Measurements from ENCODE around the gene BTBD7. TPM values are rescaled to one million over a fixed set of nuclear protein-coding genes. Genes with fewer than 3 reads are reported as not detected.

BTBD7 gene
- total and polyA plus RNA-seq, 7 experiments from 2014 or later = 7.5 to 31.7 (median 25.6) TPM

- Histone ChIP-seq H3K36me3 (ENCODE audit: control insufficient read depth in 2 of 3, insufficient read depth in 3 of 3, low read length in 3 of 3) (no peaks in the 10 kb centered on the region), H3K27ac (ENCODE audit: low read depth, low read length) (no peak overlapping the region), H3K4me3 (ENCODE audit: low read length) (no peak overlapping the region), H3K4me1 (ENCODE audit: control insufficient read depth in 2 of 2, insufficient read depth in 2 of 2, low read length in 2 of 2) (no peaks in the 10 kb centered on the region), H3K27me3 (ENCODE audit: control insufficient read depth in 2 of 2, insufficient read depth in 2 of 2, low read length in 2 of 2) (no peaks in the 10 kb centered on the region), H3K9me3 (ENCODE audit: control insufficient read depth in 2 of 3, low read length in 3 of 3) (no peaks in the 10 kb centered on the region)
- Mint-ChIP-seq H3K36me3 (peaks cover 0 to 6% (median 4%) of the 10 kb centered on the region in 5 donors), H3K27me3 (peaks cover 0 to 5% (median 4%) of the 10 kb centered on the region in 5 donors), H3K9me3 (peaks cover 0 to 8% (median 0%) of the 10 kb centered on the region in 11 donors), H3K4me1 (peaks cover 0 to 22% (median 14%) of the 10 kb centered on the region in 7 donors), H3K4me3 (no peak overlapping the region), H3K27ac (peak overlapping the region in 1 of 9 donors; percentile 65)
- DNase-seq (no peak), ATAC-seq (no peak)
- ChIA-PET POLR2A (interaction anchor here (0.6 kb wide), 1 partner anchor 20 kb away, joined by 3 read pairs; no protein-coding TSS in a partner anchor), CTCF (no interaction called here)
- intact Hi-C loops (cut with micrococcal nuclease) = no loop called here
These were observed 4.4 kb upstream of the BTBD7 start for GRCh38 chr14:93337143-93337753.

GRCh38 chr14:93333631-93334103 is 831 bp upstream of the BTBD7 start:
- H3K36me3 ChIP-seq (ENCODE audit: control insufficient read depth in 2 of 3, insufficient read depth in 3 of 3, low read length in 3 of 3) = no peaks in the 10 kb centered on the region
- peaks cover 0 to 4% (median 0%) of the 10 kb centered on the region in 5 donors for H3K36me3 Mint-ChIP-seq
- H3K4me3 ChIP-seq (ENCODE audit: low read length) = peak overlapping the region; percentile 86
- POLR2A ChIA-PET = interaction anchor here (1.0 kb wide), 1 partner anchor 126 kb away, joined by 3 read pairs; the partner anchor contains the start of gene UBR7
- peak overlapping the region; percentile 90 for H3K27ac ChIP-seq (ENCODE audit: low read depth, low read length)
- DNase-seq = no peak
- H3K4me3 Mint-ChIP-seq = peak overlapping the region; percentile 87 to 96 (median 92)
- H3K9me3 Mint-ChIP-seq = peaks cover 0 to 6% (median 0%) of the 10 kb centered on the region in 11 donors
- H3K9me3 ChIP-seq (ENCODE audit: control insufficient read depth in 2 of 3, low read length in 3 of 3) = no peaks in the 10 kb centered on the region
- intact Hi-C loops (cut with micrococcal nuclease) = loop anchor here (1.0 to 5.0 kb wide), 8 partner anchors 126 to 841 kb away; partner anchors contain the start of genes GOLGA5 (in 2 of the 2), GON7 (in 2 of the 2), UBR7 (in 2 of the 2) and DDX24 (in 1 of the 2)
- no peak for ATAC-seq
- H3K4me1 ChIP-seq (ENCODE audit: control insufficient read depth in 2 of 2, insufficient read depth in 2 of 2, low read length in 2 of 2) = peaks cover 19 to 21% of the 10 kb centered on the region in 2 donors
- no peaks in the 10 kb centered on the region for H3K27me3 ChIP-seq (ENCODE audit: control insufficient read depth in 2 of 2, insufficient read depth in 2 of 2, low read length in 2 of 2)
- CTCF ChIA-PET = no interaction called here
- peaks cover 29 to 57% (median 48%) of the 10 kb centered on the region in 7 donors for H3K4me1 Mint-ChIP-seq
- H3K27ac Mint-ChIP-seq = peak overlapping the region; percentile 87 to 97 (median 92)
- H3K27me3 Mint-ChIP-seq = no peaks in the 10 kb centered on the region

GRCh38 chr14:93332397-93332852 is 411 bp downstream of the BTBD7 start:
- Mint-ChIP-seq H3K4me1 (peaks cover 37 to 70% (median 61%) of the 10 kb centered on the region in 7 donors), H3K9me3 (peaks cover 0 to 6% (median 0%) of the 10 kb centered on the region in 11 donors), H3K27me3 (no peaks in the 10 kb centered on the region), H3K27ac (peak overlapping the region in 8 of 9 donors; percentile 87 to 98 (median 93)), H3K36me3 (peaks cover 0 to 4% (median 0%) of the 10 kb centered on the region in 5 donors), H3K4me3 (peak overlapping the region; percentile 90 to 96 (median 92))
- peaks cover 19 to 21% of the 10 kb centered on the region in 2 donors for H3K4me1 ChIP-seq (ENCODE audit: control insufficient read depth in 2 of 2, insufficient read depth in 2 of 2, low read length in 2 of 2)
- DNase-seq = peak in 7 of 9 donors; percentile 2 to 65 (median 12)
- no peaks in the 10 kb centered on the region for H3K36me3 ChIP-seq (ENCODE audit: control insufficient read depth in 2 of 3, insufficient read depth in 3 of 3, low read length in 3 of 3)
- peak overlapping the region; percentile 86 for H3K4me3 ChIP-seq (ENCODE audit: low read length)
- ChIA-PET CTCF (no interaction called here), POLR2A (no interaction called here)
- no peaks in the 10 kb centered on the region for H3K9me3 ChIP-seq (ENCODE audit: control insufficient read depth in 2 of 3, low read length in 3 of 3)
- peak; percentile 45 for ATAC-seq
- no peaks in the 10 kb centered on the region for H3K27me3 ChIP-seq (ENCODE audit: control insufficient read depth in 2 of 2, insufficient read depth in 2 of 2, low read length in 2 of 2)
- intact Hi-C loops (cut with micrococcal nuclease) = loop anchor here (1.0 to 5.0 kb wide), 4 partner anchors 216 to 842 kb away; partner anchors contain the start of genes GOLGA5 (in 2 of the 2) and PPP4R4 (in 1 of the 2)
- H3K27ac ChIP-seq (ENCODE audit: low read depth, low read length) = peak overlapping the region; percentile 90

- Mint-ChIP-seq H3K4me3 (peak overlapping the region; percentile 90 to 96 (median 92)), H3K36me3 (peaks cover 0 to 2% (median 0%) of the 10 kb centered on the region in 5 donors), H3K9me3 (peaks cover 0 to 3% (median 0%) of the 10 kb centered on the region in 11 donors), H3K4me1 (peaks cover 37 to 73% (median 64%) of the 10 kb centered on the region in 7 donors), H3K27ac (peak overlapping the region; percentile 85 to 98 (median 91)), H3K27me3 (no peaks in the 10 kb centered on the region)
- intact Hi-C loops (cut with micrococcal nuclease) = loop anchor here (1.0 to 5.0 kb wide), 4 partner anchors 216 to 843 kb away; partner anchors contain the start of genes GOLGA5 (in 2 of the 2) and PPP4R4 (in 1 of the 2)
- DNase-seq (peak in 5 of 9 donors; percentile 1 to 18 (median 16)), ATAC-seq (no peak)
- no peaks in the 10 kb centered on the region for H3K9me3 ChIP-seq (ENCODE audit: control insufficient read depth in 2 of 3, low read length in 3 of 3)
- ChIA-PET CTCF (no interaction called here), POLR2A (interaction anchor here (0.7 kb wide), 1 partner anchor 125 kb away, joined by 3 read pairs; no protein-coding TSS in a partner anchor)
- no peaks in the 10 kb centered on the region for H3K27me3 ChIP-seq (ENCODE audit: control insufficient read depth in 2 of 2, insufficient read depth in 2 of 2, low read length in 2 of 2)
- peaks cover 19 to 21% of the 10 kb centered on the region in 2 donors for H3K4me1 ChIP-seq (ENCODE audit: control insufficient read depth in 2 of 2, insufficient read depth in 2 of 2, low read length in 2 of 2)
- peak overlapping the region; percentile 90 for H3K27ac ChIP-seq (ENCODE audit: low read depth, low read length)
- H3K36me3 ChIP-seq (ENCODE audit: control insufficient read depth in 2 of 3, insufficient read depth in 3 of 3, low read length in 3 of 3) = no peaks in the 10 kb centered on the region
- H3K4me3 ChIP-seq (ENCODE audit: low read length) = peak overlapping the region; percentile 86
These were observed 974 bp downstream of the BTBD7 start for GRCh38 chr14:93331728-93332396.

GRCh38 chr14:93331002-93331727 is 1.7 kb downstream of the BTBD7 start:
- H3K36me3 Mint-ChIP-seq = peaks cover 0 to 2% (median 0%) of the 10 kb centered on the region in 5 donors
- no peaks in the 10 kb centered on the region for H3K36me3 ChIP-seq (ENCODE audit: control insufficient read depth in 2 of 3, insufficient read depth in 3 of 3, low read length in 3 of 3)
- peak overlapping the region; percentile 90 to 96 (median 92) for H3K4me3 Mint-ChIP-seq
- ChIA-PET CTCF (no interaction called here), POLR2A (interaction anchor here (0.7 kb wide), 1 partner anchor 125 kb away, joined by 3 read pairs; no protein-coding TSS in a partner anchor)
- intact Hi-C loops (cut with micrococcal nuclease) = loop anchor here in 1 of 2 donors (5.0 kb wide), 1 partner anchor 539 kb away; the partner anchor contains the start of gene GOLGA5
- H3K9me3 Mint-ChIP-seq = no peaks in the 10 kb centered on the region
- DNase-seq = no peak
- H3K27me3 Mint-ChIP-seq = no peaks in the 10 kb centered on the region
- no peak overlapping the region for H3K27ac ChIP-seq (ENCODE audit: low read depth, low read length)
- ATAC-seq = no peak
- peak overlapping the region in 8 of 9 donors; percentile 43 to 98 (median 68) for H3K27ac Mint-ChIP-seq
- H3K9me3 ChIP-seq (ENCODE audit: control insufficient read depth in 2 of 3, low read length in 3 of 3) = no peaks in the 10 kb centered on the region
- H3K4me1 ChIP-seq (ENCODE audit: control insufficient read depth in 2 of 2, insufficient read depth in 2 of 2, low read length in 2 of 2) = peaks cover 19 to 21% of the 10 kb centered on the region in 2 donors
- no peaks in the 10 kb centered on the region for H3K27me3 ChIP-seq (ENCODE audit: control insufficient read depth in 2 of 2, insufficient read depth in 2 of 2, low read length in 2 of 2)
- H3K4me1 Mint-ChIP-seq = peaks cover 37 to 73% (median 69%) of the 10 kb centered on the region in 7 donors
- peak overlapping the region; percentile 86 for H3K4me3 ChIP-seq (ENCODE audit: low read length)
